GM10266 (cell line): ENCODE results near the gene SPATA1.

Source experiments
- DNase-seq: peaks from one replicate; pipeline ENCODE4 v3.0.0; 2012; ENCODE audit errors: extremely low spot score
- TF ChIP-seq, protein P1 (sequence below): IDR thresholded peaks from 2 replicates; pipeline ENCODE4 v1.5.1; 2012; ENCODE audit warnings: mild to moderate bottlenecking, low read depth; ENCODE audit not compliant: control insufficient read depth, insufficient read depth; ENCODE audit errors: missing control alignments

The SPATA1 gene

DNA sequence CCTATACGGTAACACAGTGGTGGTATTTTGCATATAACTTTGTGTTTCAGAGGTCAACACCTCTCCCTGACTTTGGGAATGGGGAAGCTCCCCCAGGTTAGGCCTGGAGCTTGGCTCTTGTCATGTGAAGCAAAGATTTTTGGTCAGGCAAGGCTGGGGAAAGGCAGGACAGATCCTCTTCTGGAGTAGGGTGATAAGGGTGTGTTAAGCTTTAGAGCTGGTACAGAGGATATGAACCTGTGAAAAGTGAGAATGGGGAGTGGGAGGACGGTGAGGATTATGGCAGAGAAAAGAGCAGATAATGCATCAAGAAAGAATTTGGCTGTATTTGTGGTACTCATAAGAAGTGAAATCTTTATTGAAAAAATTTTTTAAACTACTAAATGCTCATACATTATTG, 24.9 kb upstream of the SPATA1 start:
- no peak for DNase-seq
- TF ChIP-seq, protein P1, sequence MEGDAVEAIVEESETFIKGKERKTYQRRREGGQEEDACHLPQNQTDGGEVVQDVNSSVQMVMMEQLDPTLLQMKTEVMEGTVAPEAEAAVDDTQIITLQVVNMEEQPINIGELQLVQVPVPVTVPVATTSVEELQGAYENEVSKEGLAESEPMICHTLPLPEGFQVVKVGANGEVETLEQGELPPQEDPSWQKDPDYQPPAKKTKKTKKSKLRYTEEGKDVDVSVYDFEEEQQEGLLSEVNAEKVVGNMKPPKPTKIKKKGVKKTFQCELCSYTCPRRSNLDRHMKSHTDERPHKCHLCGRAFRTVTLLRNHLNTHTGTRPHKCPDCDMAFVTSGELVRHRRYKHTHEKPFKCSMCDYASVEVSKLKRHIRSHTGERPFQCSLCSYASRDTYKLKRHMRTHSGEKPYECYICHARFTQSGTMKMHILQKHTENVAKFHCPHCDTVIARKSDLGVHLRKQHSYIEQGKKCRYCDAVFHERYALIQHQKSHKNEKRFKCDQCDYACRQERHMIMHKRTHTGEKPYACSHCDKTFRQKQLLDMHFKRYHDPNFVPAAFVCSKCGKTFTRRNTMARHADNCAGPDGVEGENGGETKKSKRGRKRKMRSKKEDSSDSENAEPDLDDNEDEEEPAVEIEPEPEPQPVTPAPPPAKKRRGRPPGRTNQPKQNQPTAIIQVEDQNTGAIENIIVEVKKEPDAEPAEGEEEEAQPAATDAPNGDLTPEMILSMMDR, result no peak

DNA sequence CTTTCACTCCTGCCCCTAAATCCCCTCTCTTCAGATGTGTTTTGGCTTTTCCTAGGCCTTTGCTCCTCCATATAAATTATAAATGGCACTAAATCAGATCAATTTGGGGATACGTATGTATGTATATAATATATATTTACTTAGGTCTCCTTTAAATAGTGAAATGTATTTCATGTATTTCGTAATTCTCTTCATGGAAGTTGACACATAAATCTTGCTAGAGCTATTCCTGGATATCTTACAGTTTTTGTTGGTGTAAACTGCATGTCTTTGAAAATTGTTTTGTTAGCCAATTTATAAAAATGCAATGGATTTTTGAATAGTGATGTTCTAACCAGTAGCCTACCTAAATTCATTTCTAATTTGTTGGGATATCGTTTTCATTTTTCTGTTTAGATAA, 18.1 kb upstream of the SPATA1 start:
- TF ChIP-seq, protein P1, result no peak
- no peak for DNase-seq

DNA sequence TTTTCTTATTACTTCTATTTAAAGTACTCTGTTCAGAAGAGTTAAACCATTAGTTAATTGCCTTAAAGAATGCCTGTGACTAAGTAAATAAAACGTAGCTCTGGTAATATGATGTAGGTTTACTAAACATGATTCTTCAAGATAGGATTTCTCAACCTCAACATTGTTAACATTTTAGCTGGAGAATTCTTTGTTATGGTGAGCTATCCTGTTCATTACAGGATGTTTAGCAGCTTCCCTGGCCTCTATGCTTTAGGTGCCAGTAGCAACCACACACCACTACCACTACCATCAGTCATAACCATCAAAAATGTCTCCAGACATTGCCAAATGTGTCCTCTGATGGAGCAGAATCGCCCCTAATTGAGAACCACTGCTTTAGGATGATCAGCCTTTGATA, 16.4 kb upstream of the SPATA1 start:
- no peak for DNase-seq
- TF ChIP-seq, protein P1, result no peak

DNA sequence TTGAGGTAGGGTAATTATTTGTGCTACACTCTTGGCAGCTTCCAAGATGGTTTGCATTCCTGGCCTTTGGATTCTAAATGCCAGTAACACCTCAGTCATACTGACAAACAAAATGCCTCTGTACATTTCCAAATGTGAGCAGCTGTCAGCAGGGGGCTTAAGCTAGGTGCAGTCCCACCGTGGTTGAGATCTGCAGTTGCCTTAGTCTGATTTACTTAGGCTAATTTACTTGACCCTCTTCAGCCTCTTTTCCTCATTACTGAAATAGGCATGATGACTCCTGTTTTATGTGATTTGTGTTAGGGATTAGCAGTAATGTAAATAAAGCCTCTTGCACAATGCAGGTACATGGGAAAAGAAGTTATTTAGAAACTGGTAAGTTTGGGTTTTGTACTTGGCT, 13.5 kb upstream of the SPATA1 start:
- DNase-seq, result no peak
- TF ChIP-seq, protein P1, result no peak

DNA sequence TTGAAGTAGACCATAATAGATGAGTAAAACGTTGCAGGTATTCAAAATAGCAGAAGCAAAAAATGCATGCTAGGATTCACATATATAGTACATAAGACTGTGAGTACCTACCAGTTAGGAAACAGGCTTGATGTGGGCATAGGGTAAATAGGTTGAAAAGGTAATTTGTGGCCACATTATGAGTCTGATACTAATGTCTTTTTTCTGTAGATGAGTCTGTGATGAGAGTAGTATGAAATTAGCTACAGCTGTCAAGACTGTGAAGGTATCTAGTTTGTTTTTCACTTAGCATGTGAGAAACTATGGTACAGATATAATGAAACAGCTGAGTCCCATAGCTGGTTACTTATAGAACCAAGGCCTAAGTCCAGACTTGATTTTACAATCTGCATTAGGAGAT, 12.4 kb upstream of the SPATA1 start:
- TF ChIP-seq, protein P1, result no peak
- DNase-seq, result no peak

DNA sequence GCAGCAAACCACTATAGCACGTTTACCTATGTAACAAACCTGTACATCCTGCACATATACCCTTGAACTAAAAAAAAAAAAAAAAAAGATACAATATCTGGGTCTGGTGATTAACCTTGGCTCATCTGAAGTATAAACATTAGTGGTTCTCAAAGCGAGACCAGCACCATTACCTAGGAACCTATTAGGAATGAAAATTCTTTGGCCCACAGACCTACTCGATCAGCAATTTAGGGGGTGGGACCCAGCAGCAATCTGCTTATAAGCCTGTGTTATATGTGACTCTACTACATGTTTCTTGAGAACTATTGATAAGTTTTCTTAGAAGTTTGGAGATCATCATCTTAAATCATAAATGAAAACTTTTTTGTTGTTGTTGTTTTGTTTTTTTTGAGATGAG, 9.7 kb upstream of the SPATA1 start:
- TF ChIP-seq, protein P1, result no peak
- DNase-seq, result no peak

DNA sequence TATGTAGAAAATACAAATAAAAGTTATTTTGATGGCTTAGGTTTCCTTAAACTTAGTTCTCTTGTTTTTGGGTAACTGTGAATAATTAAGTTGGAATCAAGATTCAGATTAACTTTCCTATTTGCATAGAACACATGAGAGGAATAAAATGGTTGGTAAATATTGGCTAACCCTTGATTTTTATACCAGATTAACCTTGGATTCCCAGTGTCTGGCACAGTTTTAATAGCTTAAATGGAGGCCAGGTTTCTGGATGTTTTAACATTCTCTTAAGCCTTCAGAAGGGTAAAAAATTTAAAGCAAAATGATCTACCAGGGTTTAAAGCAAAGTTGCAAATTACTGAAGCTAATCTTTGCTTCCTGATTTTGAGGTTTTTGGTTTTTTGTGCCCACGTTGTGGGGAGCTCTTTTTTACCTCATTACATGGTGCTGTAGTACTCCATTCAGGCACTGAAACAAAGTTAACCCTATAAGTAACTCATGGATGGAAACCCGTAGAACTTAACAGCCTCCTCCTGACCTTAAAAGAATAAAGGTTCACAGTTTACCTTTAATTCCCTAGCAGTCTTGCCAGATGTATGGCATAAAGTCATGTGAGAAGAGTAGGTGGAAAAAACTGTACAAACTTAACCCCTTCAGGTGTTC, 8.4 kb upstream of the SPATA1 start:
- no peak for DNase-seq
- TF ChIP-seq, protein P1, result no peak
